ENCODE data around the gene PALLD. TPM values are rescaled to one million over a fixed set of nuclear protein-coding genes. Genes with fewer than 3 reads are reported as not detected.

PALLD gene
- polyA plus RNA-seq, 4 donors: 85.8 to 252 (median 188) TPM

DNA sequence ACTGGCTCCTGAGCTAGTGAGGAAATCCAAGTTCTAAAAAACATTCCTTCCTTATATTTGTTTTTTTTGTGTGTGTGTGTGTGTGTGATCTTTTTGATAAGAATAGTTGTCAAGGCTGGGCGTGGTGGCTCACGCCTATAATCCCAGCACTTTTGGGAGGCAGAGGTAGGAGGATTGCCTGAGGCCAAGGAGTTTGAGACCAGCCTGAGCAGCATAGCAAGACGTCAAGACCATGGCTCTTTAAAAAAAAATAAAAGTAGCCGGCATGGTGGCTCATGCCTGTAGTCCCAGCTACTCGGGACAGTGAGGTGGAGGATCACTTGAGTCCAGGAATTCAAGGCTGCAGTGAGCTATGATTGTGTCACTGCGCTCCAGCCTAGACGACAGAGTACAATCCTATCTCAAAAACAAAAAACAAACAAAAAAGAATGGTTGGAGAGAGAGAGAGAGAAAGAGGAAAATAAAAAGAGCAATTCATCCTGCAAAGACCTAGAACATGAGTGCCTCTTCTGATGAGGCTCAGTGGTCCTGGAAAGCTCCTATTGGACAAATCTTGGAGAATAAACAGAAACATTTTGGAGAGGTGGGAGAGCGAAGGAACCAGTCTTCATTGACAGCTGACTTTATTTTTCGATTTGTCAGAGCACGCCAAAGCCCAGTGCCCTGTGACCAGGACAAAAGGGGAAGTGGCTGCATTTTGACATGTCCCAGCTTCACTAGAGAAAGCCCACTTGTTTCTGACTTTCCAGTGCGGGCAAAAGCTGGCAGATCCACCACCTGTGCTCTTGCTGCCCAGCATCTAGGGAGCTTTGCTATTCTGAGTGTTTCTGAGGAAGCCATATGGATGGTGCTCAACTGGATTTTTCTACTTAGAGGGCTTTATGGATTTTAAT lies 244.7 kb downstream of the PALLD start:
- no peak for DNase-seq (ENCODE audit: low read depth in 4 of 4, low spot score in 3 of 4)

DNA sequence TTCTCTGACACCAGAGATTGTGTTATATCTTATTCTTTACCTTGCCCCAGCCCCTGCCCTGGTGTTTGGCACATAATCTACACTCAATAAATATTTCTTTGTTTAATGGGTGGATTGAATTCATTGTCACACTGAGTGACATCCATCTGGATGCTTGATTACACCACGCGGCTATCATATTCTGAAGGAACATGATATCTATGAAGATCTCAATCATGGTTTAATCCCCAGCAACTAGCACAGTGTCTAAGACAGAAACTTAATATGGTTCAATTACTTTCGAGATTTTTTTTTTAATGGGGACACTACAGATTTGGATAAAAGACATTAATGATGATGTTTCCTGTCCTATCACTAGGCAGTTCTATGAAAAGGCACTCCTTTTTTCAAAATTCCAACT lies 246.3 kb downstream of the PALLD start:
- DNase-seq (ENCODE audit: low read depth in 4 of 4, low spot score in 3 of 4): no peak

GRCh38 chr4:168743601-168744000 lies 246.7 kb downstream of the PALLD start:
- DNase-seq (ENCODE audit: low read depth in 4 of 4, low spot score in 3 of 4): no peak

GRCh38 chr4:168744021-168744420 lies 247.2 kb downstream of the PALLD start:
- DNase-seq (ENCODE audit: low read depth in 4 of 4, low spot score in 3 of 4): no peak

DNA sequence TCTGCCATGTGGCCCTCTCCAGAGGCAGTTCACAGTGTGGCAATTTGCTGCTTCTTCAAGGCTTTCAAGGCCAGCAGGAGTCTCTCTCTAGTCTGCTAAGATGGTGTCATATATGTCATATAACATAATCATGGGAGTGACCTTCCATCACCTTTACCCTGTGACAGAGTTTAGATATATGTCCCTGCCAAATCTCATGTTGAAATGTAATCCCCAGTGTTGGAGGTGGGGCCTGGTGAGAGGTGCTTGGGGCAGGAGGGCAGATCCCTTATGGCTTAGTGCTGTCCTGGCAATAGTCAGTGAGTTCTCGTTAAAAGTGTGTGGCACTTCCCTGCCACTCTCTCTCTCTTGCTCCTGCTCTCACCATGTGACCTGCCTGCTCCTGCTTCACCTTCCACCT lies 252.0 kb downstream of the PALLD start:
- DNase-seq (ENCODE audit: low read depth in 4 of 4, low spot score in 3 of 4): no peak

DNA sequence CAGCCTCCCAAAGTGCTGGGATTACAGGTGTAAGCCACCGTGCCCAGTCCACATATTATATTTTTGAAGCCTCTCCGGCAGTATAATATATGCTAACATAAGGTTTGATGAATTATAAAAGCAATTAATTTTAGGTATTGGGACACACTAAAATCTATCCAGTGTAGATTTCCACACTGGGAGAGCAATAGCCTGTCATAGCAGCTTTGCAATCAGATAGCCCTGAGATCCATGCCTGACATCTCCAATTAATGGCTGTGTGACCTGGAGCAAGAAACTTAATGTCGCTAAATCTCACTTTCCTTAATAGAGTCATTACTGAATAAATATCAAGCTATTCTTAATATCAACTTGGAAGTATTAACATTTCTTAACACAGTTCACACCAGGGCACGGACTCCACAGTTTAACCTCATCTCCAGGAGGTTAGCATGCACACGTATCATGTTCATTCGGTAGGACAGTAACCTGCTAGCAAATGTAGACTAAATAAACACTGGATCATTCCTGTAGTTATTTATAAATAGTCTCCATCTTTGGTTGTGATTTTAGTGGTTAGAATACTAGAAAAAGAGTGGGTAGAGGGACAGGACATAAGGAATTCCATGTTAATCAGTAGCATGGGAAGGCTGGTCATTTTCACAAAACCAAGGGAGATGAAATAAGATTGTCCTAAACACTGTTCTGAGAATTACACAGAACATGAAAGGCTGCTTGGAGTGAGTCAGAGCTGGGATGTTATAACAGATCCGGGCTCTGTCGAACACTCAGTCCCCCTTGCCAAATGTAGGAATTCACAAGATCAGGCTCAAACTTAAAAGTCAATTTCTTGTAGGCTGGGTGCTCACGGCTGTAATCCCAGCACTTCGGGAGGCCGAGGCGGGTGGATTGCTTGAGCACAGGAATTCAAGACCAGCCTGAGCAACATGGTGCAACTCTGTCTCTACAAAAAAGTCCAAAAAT lies 254.7 kb downstream of the PALLD start:
- DNase-seq (ENCODE audit: low read depth in 4 of 4, low spot score in 3 of 4): no peak

DNA sequence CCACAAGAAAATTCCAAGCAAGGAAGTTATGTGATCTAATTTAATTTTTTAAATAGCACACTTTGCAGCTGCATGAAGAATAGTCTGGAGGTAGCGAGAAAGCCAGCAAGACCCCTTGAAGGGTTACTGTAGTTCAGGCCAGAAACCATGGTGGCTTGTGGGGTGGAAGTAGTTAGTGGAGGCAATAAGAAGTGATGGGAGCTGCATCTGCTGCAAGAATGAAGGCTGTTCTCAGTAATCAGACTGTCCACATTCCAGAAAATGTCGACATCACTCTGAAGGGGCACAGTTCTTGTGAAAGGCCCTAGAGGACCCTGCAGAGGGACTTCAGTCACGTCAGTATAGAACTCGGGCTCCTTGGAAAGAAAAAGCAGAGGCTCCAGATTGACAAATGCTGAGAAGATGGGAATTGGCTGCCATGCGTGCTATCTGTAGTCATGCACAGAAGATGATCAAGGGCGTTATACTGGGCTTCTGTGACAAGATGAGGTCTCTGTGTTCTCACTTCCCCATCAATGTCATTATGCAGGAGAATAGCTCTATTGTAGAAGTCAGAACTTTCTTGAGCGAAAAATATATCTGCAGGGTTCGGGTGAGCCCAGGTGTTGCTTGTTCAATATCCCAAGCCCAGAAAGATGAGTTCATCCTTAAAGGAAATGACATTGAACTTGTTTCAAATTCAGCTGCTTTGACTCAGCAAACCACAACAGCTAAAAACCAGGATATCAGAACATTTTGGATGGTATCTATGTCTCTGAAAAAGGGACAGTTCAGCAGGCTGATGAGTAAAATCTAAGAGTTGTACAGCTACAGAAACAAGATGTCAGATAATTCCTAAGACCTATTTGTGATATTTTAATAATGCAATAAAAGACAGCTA lies 259.0 kb downstream of the PALLD start:
- DNase-seq (ENCODE audit: low read depth in 4 of 4, low spot score in 3 of 4): no peak

DNA sequence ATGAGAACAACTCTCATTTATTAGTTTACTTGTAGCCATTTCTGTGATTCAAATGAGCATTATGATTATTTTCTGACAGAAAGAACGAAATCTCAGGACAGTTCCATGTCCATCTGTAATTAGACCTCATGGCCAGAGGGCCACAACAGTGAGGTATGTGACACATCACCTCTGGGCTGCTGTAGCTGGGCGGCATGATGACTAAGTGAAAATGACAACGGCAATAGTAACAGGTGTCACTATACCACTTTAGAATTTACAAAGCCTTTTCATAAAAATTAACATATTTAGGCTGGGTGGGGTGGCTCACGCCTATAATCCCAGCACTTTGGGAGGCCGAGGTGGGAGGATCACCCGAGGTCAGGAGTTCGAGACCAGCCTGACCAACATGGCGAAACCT lies 260.6 kb downstream of the PALLD start:
- no peak for DNase-seq (ENCODE audit: low read depth in 4 of 4, low spot score in 3 of 4)

- DNase-seq (ENCODE audit: low read depth in 4 of 4, low spot score in 3 of 4): peak in 1 of 4 donors; percentile 21
Observed at GRCh38 chr4:168758351-168758876, 261.6 kb downstream of the PALLD start.

GRCh38 chr4:168759321-168759720 lies 262.5 kb downstream of the PALLD start:
- no peak for DNase-seq (ENCODE audit: low read depth in 4 of 4, low spot score in 3 of 4)

DNA sequence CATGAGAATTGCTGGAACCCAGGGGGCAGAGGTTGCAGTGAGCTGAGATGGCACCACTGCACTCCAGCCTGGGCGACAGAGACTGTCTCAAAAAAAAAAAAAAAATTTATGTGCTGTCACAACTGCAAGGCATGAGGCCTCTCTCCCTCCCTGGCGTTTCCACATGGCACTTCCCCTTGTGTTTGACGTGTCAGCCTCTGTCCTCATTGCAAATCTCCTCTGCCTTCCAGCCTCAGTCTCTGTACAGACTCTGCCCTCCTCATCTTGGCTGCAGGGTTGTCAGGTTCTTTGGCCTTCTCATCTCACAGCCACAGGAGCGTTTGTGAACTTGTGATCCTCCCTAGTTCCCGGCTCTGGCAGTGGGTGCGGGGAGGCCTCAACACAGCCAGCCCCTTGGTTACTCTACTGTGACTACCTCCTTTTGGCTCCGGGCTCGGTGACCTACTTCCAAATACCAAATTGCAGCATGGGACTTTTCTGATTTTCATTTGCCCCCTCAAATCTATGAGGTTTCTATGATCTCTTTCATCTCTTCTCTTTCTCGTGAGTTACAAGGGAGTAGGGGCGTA lies 263.2 kb downstream of the PALLD start:
- no peak for DNase-seq (ENCODE audit: low read depth in 4 of 4, low spot score in 3 of 4)

- DNase-seq (ENCODE audit: low read depth in 4 of 4, low spot score in 3 of 4): no peak
Observed at GRCh38 chr4:168761066-168761465, 264.2 kb downstream of the PALLD start.

DNA sequence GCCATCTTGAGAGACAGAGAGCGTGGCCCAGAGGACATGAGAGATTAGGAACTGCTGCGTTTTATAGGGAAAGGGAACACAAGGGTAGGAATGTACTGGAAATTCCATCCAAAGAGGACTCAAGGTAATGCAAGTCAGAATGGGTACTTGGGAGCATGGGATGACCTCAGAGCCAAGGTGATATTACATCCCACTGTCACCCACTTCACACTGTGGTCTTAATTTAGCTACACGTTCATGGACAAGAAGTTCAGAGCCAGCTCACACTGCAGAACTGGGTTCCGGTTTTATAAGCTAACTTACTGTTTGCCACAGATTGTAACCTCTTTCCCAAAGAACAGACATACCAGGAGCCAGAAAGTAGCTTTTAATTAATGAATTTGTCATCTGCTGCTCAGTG lies 268.5 kb downstream of the PALLD start:
- DNase-seq (ENCODE audit: low read depth in 4 of 4, low spot score in 3 of 4): no peak

DNA sequence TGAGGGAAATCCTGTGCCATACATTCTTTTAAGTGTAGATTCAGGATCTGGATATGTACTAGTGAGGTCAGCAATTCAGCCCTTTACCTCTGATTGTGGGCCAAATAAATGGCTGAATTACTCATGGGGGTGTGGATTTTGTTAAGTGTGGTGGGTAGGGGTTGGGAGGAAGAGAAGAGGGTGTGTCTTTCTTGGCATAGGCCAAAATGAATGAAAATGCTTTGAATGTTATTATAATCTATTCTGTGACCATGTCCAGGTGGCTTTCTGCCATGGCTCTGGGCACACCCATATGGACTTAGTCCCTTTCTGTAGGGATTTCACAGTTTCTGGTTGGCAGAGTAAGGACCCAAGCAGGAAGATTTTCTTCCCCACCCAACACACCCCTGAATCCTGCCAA lies 268.9 kb downstream of the PALLD start:
- no peak for DNase-seq (ENCODE audit: low read depth in 4 of 4, low spot score in 3 of 4)

GRCh38 chr4:168766604-168767316 lies 269.9 kb downstream of the PALLD start:
- DNase-seq (ENCODE audit: low read depth in 4 of 4, low spot score in 3 of 4): no peak

DNA sequence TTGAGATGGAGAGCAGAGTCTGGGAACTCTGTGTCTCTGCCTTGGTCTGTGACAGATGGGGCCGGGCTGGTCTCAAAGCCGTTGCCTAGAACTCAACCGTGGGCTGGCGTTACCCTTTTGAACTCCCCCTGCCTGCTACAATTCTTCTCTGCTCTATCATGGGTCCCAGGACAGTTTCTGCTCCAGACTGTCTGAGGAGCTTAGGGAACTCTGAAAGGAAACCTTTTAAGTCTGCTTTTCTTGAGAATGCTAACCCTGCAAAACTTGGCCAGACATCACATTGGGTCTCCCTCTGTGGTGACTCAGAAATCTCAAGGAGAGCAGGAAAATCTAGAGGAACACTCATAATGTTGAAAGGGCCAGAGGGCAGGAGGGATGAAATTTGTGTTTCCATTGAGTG lies 272.6 kb downstream of the PALLD start:
- no peak for DNase-seq (ENCODE audit: low read depth in 4 of 4, low spot score in 3 of 4)

GRCh38 chr4:168769837-168770236 lies 273.0 kb downstream of the PALLD start:
- DNase-seq (ENCODE audit: low read depth in 4 of 4, low spot score in 3 of 4): no peak

- no peak for DNase-seq (ENCODE audit: low read depth in 4 of 4, low spot score in 3 of 4)
Observed at GRCh38 chr4:168771251-168771650, 274.4 kb downstream of the PALLD start.
